GM21423 (cell line): ENCODE data around the gene TMEM255B.
"Not testable (repeated sequence)": the region's sequence is repeated elsewhere in the genome, so short reads cannot be mapped to it uniquely, and the experiment has no call there.

Experiments
- ATAC-seq: cut with Tn5 transposase; IDR thresholded peaks from one replicate; pipeline ENCODE4 v1.9.1; 2021; ENCODE audit warnings: mild to moderate bottlenecking, moderate library complexity; ENCODE audit not compliant: unreplicated experiment

Gene TMEM255B

GRCh38 chr13:113815151-113816058 lies 56.4 kb downstream of the TMEM255B start:
- no peak for ATAC-seq

GRCh38 chr13:113816254-113816929 lies 57.4 kb downstream of the TMEM255B start:
- no peak for ATAC-seq

- ATAC-seq: peak; percentile 53
These were observed 58.2 kb downstream of the TMEM255B start for GRCh38 chr13:113816946-113817859.

DNA sequence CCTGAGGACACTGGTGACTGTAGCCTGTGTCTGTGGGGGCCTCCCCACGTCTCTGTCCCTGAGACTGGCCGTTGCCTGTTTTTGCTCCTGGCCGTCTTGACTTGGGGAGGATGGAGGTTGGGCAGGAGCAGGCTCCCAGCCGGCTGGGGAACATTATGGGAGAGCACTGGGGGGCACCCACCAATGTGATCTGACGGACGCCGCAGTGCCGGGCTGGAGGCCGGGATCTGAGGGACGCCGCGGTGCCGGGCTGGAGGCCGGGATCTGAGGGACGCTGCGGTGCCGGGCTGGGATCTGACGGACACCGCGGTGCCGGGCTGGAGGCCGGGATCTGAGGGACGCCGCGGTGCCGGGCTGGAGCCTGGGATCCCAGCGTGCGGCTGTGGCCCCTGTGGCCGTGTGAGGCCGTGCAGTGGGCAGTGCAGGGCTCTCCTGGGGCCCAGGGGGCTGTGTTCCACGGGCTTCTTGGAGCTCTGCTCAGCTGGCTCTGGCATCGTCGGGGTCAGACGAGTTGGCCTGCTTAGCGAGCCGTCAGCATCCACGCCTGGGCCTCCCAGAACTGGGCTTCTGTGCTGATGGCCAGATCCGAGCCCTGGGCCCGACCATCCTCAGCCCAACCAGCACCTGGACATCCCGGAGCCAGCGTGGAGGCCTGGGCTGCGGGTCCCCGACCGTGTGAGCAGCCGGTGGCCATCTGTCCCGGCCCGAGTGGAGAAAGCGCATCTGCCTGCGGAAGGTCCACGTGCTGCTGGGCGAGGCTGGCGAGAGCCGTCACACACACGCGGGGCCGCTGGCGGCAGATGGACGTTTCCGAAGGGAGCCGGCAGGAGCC lies 59.0 kb downstream of the TMEM255B start:
- no peak for ATAC-seq

GRCh38 chr13:113818700-113819295 lies 59.8 kb downstream of the TMEM255B start:
- no peak for ATAC-seq

- no peak for ATAC-seq
These were observed 60.3 kb downstream of the TMEM255B start for GRCh38 chr13:113819341-113819730.

- ATAC-seq: no peak
These were observed 61.0 kb downstream of the TMEM255B start for GRCh38 chr13:113819731-113820715.

- ATAC-seq: no peak
These were observed 62.0 kb downstream of the TMEM255B start for GRCh38 chr13:113820813-113821651.

DNA sequence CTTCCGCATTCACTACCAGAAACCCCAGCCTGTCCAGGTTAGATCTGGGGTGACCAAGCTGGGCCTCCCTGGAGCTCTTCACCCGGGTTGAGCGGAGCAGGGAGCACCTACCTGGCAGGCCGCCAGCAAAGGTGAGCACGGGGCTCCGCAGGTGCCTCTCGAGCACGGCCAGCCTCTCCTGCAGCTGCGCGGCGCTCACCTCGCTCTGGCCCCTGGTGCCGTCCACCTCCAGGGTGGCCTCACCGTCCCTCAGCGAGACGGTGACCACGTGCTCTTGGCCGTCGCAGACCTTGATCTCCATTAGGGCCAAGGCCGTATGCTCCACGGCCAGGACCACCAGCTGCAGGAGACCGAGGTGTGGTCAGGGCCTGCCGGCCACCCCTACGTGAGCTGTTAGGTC lies 62.8 kb downstream of the TMEM255B start:
- ATAC-seq: no peak

- ATAC-seq: no peak
These were observed 63.2 kb downstream of the TMEM255B start for GRCh38 chr13:113822266-113822665.

DNA sequence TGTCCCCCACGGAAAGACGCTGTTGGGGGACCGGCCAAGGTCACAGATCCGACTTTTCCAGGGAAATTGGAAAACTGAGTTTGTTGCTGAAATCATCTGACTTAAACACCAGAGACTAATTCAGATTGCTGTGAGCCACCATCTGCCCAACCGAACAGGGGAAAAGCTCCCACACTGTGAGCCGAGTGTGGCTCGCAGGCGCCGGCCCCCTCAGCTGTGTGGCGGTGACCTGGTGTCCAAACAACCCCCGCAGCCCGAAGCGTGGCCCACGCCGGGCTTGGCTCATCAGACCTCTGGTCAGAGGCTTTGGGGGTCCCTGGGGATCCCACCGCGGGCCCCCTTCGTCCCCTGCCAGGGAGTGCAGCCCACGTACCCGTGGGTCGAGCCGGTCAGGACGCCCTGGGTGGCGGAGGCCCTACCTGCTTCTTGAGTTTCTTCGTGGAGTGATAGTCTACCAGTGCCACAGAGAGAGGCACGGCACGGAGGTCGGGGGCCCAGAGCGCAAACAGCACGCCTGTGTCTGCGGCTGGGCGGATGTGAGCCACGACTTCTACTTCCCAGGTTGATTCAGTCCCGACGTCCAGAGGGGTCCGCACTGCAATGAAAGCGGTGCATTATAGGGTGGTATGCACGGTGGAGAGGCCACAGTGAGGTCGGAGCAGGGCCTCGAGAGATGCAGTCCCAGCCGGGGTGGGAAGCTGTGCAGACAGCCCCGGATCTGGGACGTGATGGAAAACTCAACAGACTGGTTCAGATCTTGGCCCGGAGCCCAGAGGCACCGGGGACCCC lies 64.1 kb downstream of the TMEM255B start:
- no peak for ATAC-seq

- no peak for ATAC-seq
These were observed 64.7 kb downstream of the TMEM255B start for GRCh38 chr13:113823771-113824170.

GRCh38 chr13:113825841-113826240 lies 66.8 kb downstream of the TMEM255B start:
- no peak for ATAC-seq

- not testable (repeated sequence) for ATAC-seq
These were observed 67.4 kb downstream of the TMEM255B start for GRCh38 chr13:113826446-113826845.

GRCh38 chr13:113827021-113827420 lies 68.0 kb downstream of the TMEM255B start:
- ATAC-seq: no peak

DNA sequence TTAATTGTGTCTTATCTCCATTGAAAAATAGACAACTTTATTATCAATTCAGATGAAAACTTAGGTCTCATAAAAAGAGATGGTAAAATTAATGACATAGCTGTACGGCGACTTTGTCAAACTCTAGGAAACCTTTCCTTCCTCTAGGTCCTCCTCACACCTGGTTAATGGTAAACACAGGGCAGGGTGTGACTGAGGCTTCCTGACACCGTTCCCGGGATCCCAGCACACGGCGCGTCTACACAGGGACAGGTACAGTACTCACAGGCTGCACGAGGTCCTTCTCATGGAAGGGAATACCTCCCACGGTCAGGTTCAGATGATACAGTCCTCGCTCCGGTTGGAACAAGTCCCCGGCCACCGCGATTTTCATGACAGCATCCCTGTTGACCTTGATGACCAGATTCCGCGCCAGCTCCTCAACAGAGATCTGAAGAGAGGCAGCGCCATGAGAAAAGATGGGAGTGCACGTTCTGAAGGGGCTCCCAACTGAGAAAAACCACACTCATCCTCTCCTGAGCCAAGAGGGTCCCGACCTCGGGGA lies 69.3 kb downstream of the TMEM255B start:
- ATAC-seq: no peak
